SK-N-SH (cell line): ENCODE data around the gene MVB12A. TPM values are rescaled to one million over a fixed set of nuclear protein-coding genes. Genes with fewer than 3 reads are reported as not detected.

Source experiments
- CTCF ChIA-PET: fragments of 300-600, 350-600 bp; formaldehyde crosslinking; extraction: SDS; loops from one replicate; lab custom pipeline; 2021; lab: Yijun Ruan, JAX
- POLR2A ChIA-PET: fragments of 350-600 bp; sonication (Branson Sonifier 250); formaldehyde crosslinking; extraction: SDS; loops from one replicate; lab custom pipeline; 2020; ENCODE audit warnings: antibody characterized with exemption, inconsistent platforms; lab: Yijun Ruan, JAX
- DNase-seq: peaks from one replicate; pipeline ENCODE4 v3.0.0; 2012
- H2AFZ ChIP-seq: fragments of 200-600 bp; sonication (generic); 2 replicates; pipeline ENCODE4 v1.8.1; 2016; ENCODE audit warnings: antibody characterized with exemption, mild to moderate bottlenecking, low read depth
- H3F3A ChIP-seq: fragments of 200-600 bp; sonication (generic); replicated peaks from 2 replicates; pipeline ENCODE3; 2016; ENCODE audit warnings: antibody characterized with exemption, mild to moderate bottlenecking; ENCODE audit not compliant: insufficient read depth
- H3K27ac ChIP-seq, 2 experiments: fragments of 200-500 bp in 1 of 2; fragments of 200-600 bp in 1 of 2; sonication (Bioruptor generic) in 1 of 2; sonication (generic), shearing (Covaris generic) in 1 of 2; 2 replicates each; pipeline versions ENCODE4 v1.5.1 to v1.6.1; 2014 to 2016; ENCODE audit warnings: low read depth in 2 of 2, inconsistent platforms in 1 of 2, low read length in 1 of 2, mild to moderate bottlenecking in 1 of 2, mixed read lengths in 1 of 2
- H3K27me3 ChIP-seq: fragments of 200-600 bp; sonication (generic), shearing (Covaris generic); 2 replicates; pipeline ENCODE4 v1.6.1; 2016; ENCODE audit warnings: mixed run types; ENCODE audit not compliant: insufficient read depth
- H3K36me3 ChIP-seq, 2 experiments: fragments of 200-500 bp in 1 of 2; fragments of 200-600 bp in 1 of 2; sonication (Bioruptor generic) in 1 of 2; sonication (generic) in 1 of 2; replicated peaks in 1 of 2; 2 replicates each; pipeline versions ENCODE3 to v1.5.1; 2014 to 2016; ENCODE audit warnings: low read length in 1 of 2, mild to moderate bottlenecking in 1 of 2; ENCODE audit not compliant: insufficient read depth in 2 of 2, control insufficient read depth in 1 of 2
- H3K4me1 ChIP-seq, 2 experiments: fragments of 200-500 bp in 1 of 2; fragments of 200-600 bp in 1 of 2; sonication (Bioruptor generic) in 1 of 2; sonication (generic), shearing (Covaris generic) in 1 of 2; 2 replicates each; pipeline versions ENCODE4 v1.5.1 to v1.6.1; 2014 to 2016; ENCODE audit warnings: low read depth in 1 of 2, low read length in 1 of 2, mixed run types in 1 of 2; ENCODE audit not compliant: insufficient read depth in 2 of 2, control insufficient read depth in 1 of 2
- H3K4me2 ChIP-seq: fragments of 200-600 bp; sonication (generic), shearing (Covaris generic); 2 replicates; pipeline ENCODE4 v1.6.1; 2017; ENCODE audit warnings: mixed run types
- H3K4me3 ChIP-seq, 2 experiments: fragments of 200-500 bp in 1 of 2; fragments of 200-600 bp in 1 of 2; sonication (Bioruptor generic) in 1 of 2; sonication (generic), shearing (Covaris generic) in 1 of 2; 2 replicates each; pipeline versions ENCODE4 v1.5.1 to v1.8.1; 2014 to 2016; ENCODE audit warnings: low read depth in 2 of 2, inconsistent platforms in 1 of 2, low read length in 1 of 2, mild to moderate bottlenecking in 1 of 2, mixed read lengths in 1 of 2, moderate library complexity in 1 of 2
- H3K79me2 ChIP-seq: fragments of 200-600 bp; sonication (generic); 2 replicates; pipeline ENCODE4 v1.8.1; 2017; ENCODE audit warnings: mild to moderate bottlenecking; ENCODE audit not compliant: insufficient read depth
- H3K9ac ChIP-seq: fragments of 200-600 bp; sonication (generic); 2 replicates; pipeline ENCODE4 v1.6.1; 2017; ENCODE audit warnings: mixed run types
- H3K9me2 ChIP-seq: fragments of 200-600 bp; sonication (generic); 2 replicates; pipeline ENCODE4 v1.6.1; 2017; ENCODE audit warnings: mixed run types
- H3K9me3 ChIP-seq: fragments of 200-600 bp; sonication (generic); 2 replicates; pipeline ENCODE4 v1.6.1; 2017; ENCODE audit warnings: mixed run types, mild to moderate bottlenecking, moderate library complexity
- H4K20me1 ChIP-seq: fragments of 200-600 bp; sonication (generic); 2 replicates; pipeline ENCODE4 v1.6.1; 2017; ENCODE audit warnings: mild to moderate bottlenecking, mixed run types; ENCODE audit not compliant: insufficient read depth
- CHD2 ChIP-seq: fragments of 150-350 bp; IDR thresholded peaks from 2 replicates; pipeline ENCODE4 v1.6.1; 2018; ENCODE audit warnings: low read length; ENCODE audit not compliant: partially characterized antibody
- CTCF ChIP-seq: fragments of 200-600 bp; sonication (generic); IDR thresholded peaks from 2 replicates; pipeline ENCODE4 v1.6.1; 2017; ENCODE audit warnings: antibody characterized with exemption, mild to moderate bottlenecking, moderate library complexity
- ELF1 ChIP-seq: IDR thresholded peaks from 2 replicates; pipeline ENCODE4 v1.4.0; 2012
- EZH2phosphoT487 ChIP-seq: fragments of 200-600 bp; sonication (generic); IDR thresholded peaks from 2 replicates; pipeline ENCODE4 v1.6.1; 2017; ENCODE audit warnings: low read depth, mixed run types, mild to moderate bottlenecking, antibody characterized with exemption, moderate library complexity, borderline replicate concordance
- FOXM1 ChIP-seq: IDR thresholded peaks from 2 replicates; pipeline ENCODE4 v1.4.0; 2012; ENCODE audit warnings: low read depth, mild to moderate bottlenecking
- GABPA ChIP-seq: IDR thresholded peaks from 2 replicates; pipeline ENCODE4 v1.4.0; 2012; ENCODE audit warnings: low read depth, mild to moderate bottlenecking
- IRF3 ChIP-seq: fragments of 150-350 bp; IDR thresholded peaks from 2 replicates; pipeline ENCODE4 v1.6.1; 2016; ENCODE audit warnings: mild to moderate bottlenecking, low read depth, low read length
- MEF2A ChIP-seq: IDR thresholded peaks from 2 replicates; pipeline ENCODE4 v1.4.0; 2012; ENCODE audit warnings: low read depth, borderline replicate concordance
- MXI1 ChIP-seq: IDR thresholded peaks from 2 replicates; pipeline ENCODE4 v1.6.1; 2012; ENCODE audit warnings: mild to moderate bottlenecking, low read depth, low read length, improper control_type of control experiment
- NFIC ChIP-seq: IDR thresholded peaks from 2 replicates; pipeline ENCODE4 v1.4.0; 2012; ENCODE audit warnings: borderline replicate concordance
- POLR2AphosphoS5 ChIP-seq: IDR thresholded peaks from 2 replicates; pipeline ENCODE4 v1.6.1; 2012; ENCODE audit warnings: low read depth, low read length
- RCOR1 ChIP-seq: fragments of 150-350 bp; IDR thresholded peaks from 2 replicates; pipeline ENCODE4 v1.6.1; 2017; ENCODE audit warnings: antibody characterized with exemption, low read length
- REST ChIP-seq: IDR thresholded peaks from 2 replicates; pipeline ENCODE4 v1.6.1; 2012; ENCODE audit warnings: mild to moderate bottlenecking, low read depth, low read length, moderate library complexity
- SIN3A ChIP-seq: IDR thresholded peaks from 2 replicates; pipeline ENCODE4 v1.6.1; 2012; ENCODE audit warnings: low read depth, mild to moderate bottlenecking, low read length, moderate library complexity, borderline replicate concordance
- SMC3 ChIP-seq: IDR thresholded peaks from 2 replicates; pipeline ENCODE4 v1.6.1; 2012; ENCODE audit warnings: low read depth, low read length, improper control_type of control experiment
- USF2 ChIP-seq: fragments of 150-350 bp; IDR thresholded peaks from 2 replicates; pipeline ENCODE4 v1.6.1; 2017; ENCODE audit warnings: antibody characterized with exemption, low read length, low read depth, borderline replicate concordance
- YY1 ChIP-seq: IDR thresholded peaks from 2 replicates; pipeline ENCODE4 v1.4.0; 2012; ENCODE audit warnings: low read depth, mild to moderate bottlenecking
- ZBTB33 ChIP-seq: IDR thresholded peaks from 2 replicates; pipeline ENCODE4 v1.4.0; 2012; ENCODE audit warnings: low read depth, borderline replicate concordance
- WGBS: methylation state at CpG from one replicate; pipeline ENCODE4 v1.1.6; 2017; ENCODE audit warnings: low lambda C conversion rate; 5-methylcytosine and 5-hydroxymethylcytosine counted together
- polyA plus RNA-seq, 3 experiments: library from polyadenylated mRNA; depleted of rRNA; stranded (reverse); fragments of >200 nt; gene quantifications; 2 replicates each; pipeline ENCODE4 v1.2.3, GENCODE V29; 2012

The MVB12A gene
- polyA plus RNA-seq, 1 of the 3 experiments (the other 2 are of a cell fraction), result 63.9 TPM

GRCh38 chr19:17419621-17420474 lies at the start of gene MVB12A (continued):
- TF ChIP-seq EZH2phosphoT487 (no peak), MEF2A (no peak), CTCF (no peak), SMC3 (no peak), RCOR1 (peak; percentile 62; the same call in 1 of the 2 replicates), USF2 (no peak), ELF1 (peak; percentile 87), GABPA (peak; percentile 94)

GRCh38 chr19:17376935-17377600 lies 42.8 kb upstream of the MVB12A start, which contains the start of gene PLVAP:
TSS of gene PLVAP (minus strand) at chr19:17377342. CDS start at chr19:17377288, 54 bp downstream.
- no peaks in the 10 kb centered on the region for H4K20me1 ChIP-seq
- H3K4me3 ChIP-seq, result no peak within 1 kb of the TSS
- 68% methylated on average over 25 of the region's 39 CpGs for WGBS
- no peaks in the 10 kb centered on the region for H3K36me3 ChIP-seq
- H3F3A ChIP-seq, result no peaks in the 10 kb centered on the region
- CTCF ChIA-PET, result interaction anchor here (6.9 kb wide), 1 partner anchor 9 kb away, joined by 37 read pairs; no protein-coding TSS in a partner anchor
- POLR2A ChIA-PET, result no interaction called here
- H3K9me2 ChIP-seq, result no peaks in the 10 kb centered on the region
- H3K4me2 ChIP-seq, result no peak within 1 kb of the TSS
- no peaks in the 10 kb centered on the region for H3K79me2 ChIP-seq
- no peak within 1 kb of the TSS for H3K9ac ChIP-seq
- no peak within 1 kb of the TSS for H2AFZ ChIP-seq
- no peaks in the 10 kb centered on the region for H3K4me1 ChIP-seq
- no peak for DNase-seq
- no peak within 1 kb of the TSS for H3K27ac ChIP-seq
- no peaks in the 10 kb centered on the region for H3K9me3 ChIP-seq
- H3K27me3 ChIP-seq, result no peaks in the 10 kb centered on the region
- TF ChIP-seq ELF1, result no peak
- no peak for TF ChIP-seq MXI1
- TF ChIP-seq CHD2, result no peak
- TF ChIP-seq MEF2A, result no peak
- TF ChIP-seq NFIC, result no peak
- no peak for TF ChIP-seq ZBTB33
- TF ChIP-seq POLR2AphosphoS5, result no peak
- no peak for TF ChIP-seq SIN3A
- TF ChIP-seq EZH2phosphoT487, result no peak
- no peak for TF ChIP-seq FOXM1
- no peak for TF ChIP-seq IRF3
- no peak for TF ChIP-seq GABPA
- TF ChIP-seq RCOR1, result no peak
- TF ChIP-seq YY1, result no peak
- TF ChIP-seq SMC3, result no peak
- TF ChIP-seq REST, result no peak
